ENCODE data around the gene OSBPL10.

OSBPL10 gene

GRCh38 chr3:31878231-31878838, 102.7 kb downstream of the OSBPL10 start:
- no peak for ATAC-seq
- TF ChIP-seq ISL1 (CRISPR knock-in tag; IDR thresholded peaks at IDR 0.05) (peak; percentile 48), RARB (CRISPR knock-in tag; IDR thresholded peaks at IDR 0.05) (no peak)

- TF ChIP-seq, protein P1, sequence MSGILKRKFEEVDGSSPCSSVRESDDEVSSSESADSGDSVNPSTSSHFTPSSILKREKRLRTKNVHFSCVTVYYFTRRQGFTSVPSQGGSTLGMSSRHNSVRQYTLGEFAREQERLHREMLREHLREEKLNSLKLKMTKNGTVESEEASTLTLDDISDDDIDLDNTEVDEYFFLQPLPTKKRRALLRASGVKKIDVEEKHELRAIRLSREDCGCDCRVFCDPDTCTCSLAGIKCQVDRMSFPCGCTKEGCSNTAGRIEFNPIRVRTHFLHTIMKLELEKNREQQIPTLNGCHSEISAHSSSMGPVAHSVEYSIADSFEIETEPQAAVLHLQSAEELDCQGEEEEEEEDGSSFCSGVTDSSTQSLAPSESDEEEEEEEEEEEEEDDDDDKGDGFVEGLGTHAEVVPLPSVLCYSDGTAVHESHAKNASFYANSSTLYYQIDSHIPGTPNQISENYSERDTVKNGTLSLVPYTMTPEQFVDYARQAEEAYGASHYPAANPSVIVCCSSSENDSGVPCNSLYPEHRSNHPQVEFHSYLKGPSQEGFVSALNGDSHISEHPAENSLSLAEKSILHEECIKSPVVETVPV (CRISPR knock-in tag; IDR thresholded peaks at IDR 0.05) = no peak
- no peak for TF ChIP-seq BACH2 (CRISPR knock-in tag; IDR thresholded peaks at IDR 0.05; ENCODE audit: borderline replicate concordance)
- TF ChIP-seq, protein P2, sequence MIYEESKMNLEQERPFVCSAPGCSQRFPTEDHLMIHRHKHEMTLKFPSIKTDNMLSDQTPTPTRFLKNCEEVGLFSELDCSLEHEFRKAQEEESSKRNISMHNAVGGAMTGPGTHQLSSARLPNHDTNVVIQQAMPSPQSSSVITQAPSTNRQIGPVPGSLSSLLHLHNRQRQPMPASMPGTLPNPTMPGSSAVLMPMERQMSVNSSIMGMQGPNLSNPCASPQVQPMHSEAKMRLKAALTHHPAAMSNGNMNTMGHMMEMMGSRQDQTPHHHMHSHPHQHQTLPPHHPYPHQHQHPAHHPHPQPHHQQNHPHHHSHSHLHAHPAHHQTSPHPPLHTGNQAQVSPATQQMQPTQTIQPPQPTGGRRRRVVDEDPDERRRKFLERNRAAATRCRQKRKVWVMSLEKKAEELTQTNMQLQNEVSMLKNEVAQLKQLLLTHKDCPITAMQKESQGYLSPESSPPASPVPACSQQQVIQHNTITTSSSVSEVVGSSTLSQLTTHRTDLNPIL (CRISPR knock-in tag; IDR thresholded peaks at IDR 0.05; ENCODE audit: low read depth) = no peak
- TF ChIP-seq TSHZ2 (CRISPR knock-in tag; IDR thresholded peaks at IDR 0.05) = no peak
- TF ChIP-seq ZFP30 (CRISPR knock-in tag; IDR thresholded peaks at IDR 0.05) = no peak
- TF ChIP-seq ESRRG (CRISPR knock-in tag; IDR thresholded peaks at IDR 0.05) = no peak
- TF ChIP-seq GLIS3 (CRISPR knock-in tag; IDR thresholded peaks at IDR 0.05) = no peak
- ATAC-seq = no peak
Observed at GRCh38 chr3:31876331-31876730, 104.7 kb downstream of the OSBPL10 start.

- ATAC-seq = no peak
- no peak for TF ChIP-seq ISL1 (CRISPR knock-in tag; IDR thresholded peaks at IDR 0.05)
Observed at GRCh38 chr3:31875437-31875836, 105.6 kb downstream of the OSBPL10 start.

- ATAC-seq = no peak
- TF ChIP-seq ESRRG (CRISPR knock-in tag; IDR thresholded peaks at IDR 0.05) = no peak
- no peak for TF ChIP-seq CSDC2 (CRISPR knock-in tag; IDR thresholded peaks at IDR 0.05)
- no peak for TF ChIP-seq TSHZ2 (CRISPR knock-in tag; IDR thresholded peaks at IDR 0.05)
- TF ChIP-seq TCF4 (CRISPR knock-in tag; IDR thresholded peaks at IDR 0.05; ENCODE audit: borderline replicate concordance) = no peak
- TF ChIP-seq BACH2 (CRISPR knock-in tag; IDR thresholded peaks at IDR 0.05; ENCODE audit: borderline replicate concordance) = no peak
- TF ChIP-seq ZNF565 (CRISPR knock-in tag; conservative IDR thresholded peaks at IDR 0.05; ENCODE audit: low read depth) = no peak
Observed at GRCh38 chr3:31873254-31873820, 107.7 kb downstream of the OSBPL10 start.

GRCh38 chr3:31871939-31872507, 109.0 kb downstream of the OSBPL10 start:
- ATAC-seq = no peak
- TF ChIP-seq ZFP30 (CRISPR knock-in tag; IDR thresholded peaks at IDR 0.05) (no peak), ZFP3 (CRISPR knock-in tag; IDR thresholded peaks at IDR 0.05) (no peak), BACH2 (CRISPR knock-in tag; IDR thresholded peaks at IDR 0.05; ENCODE audit: borderline replicate concordance) (no peak), ISL1 (CRISPR knock-in tag; IDR thresholded peaks at IDR 0.05) (no peak), OSR1 (CRISPR knock-in tag; IDR thresholded peaks at IDR 0.05) (no peak), GLIS3 (CRISPR knock-in tag; IDR thresholded peaks at IDR 0.05) (no peak), ZNF70 (CRISPR knock-in tag; IDR thresholded peaks at IDR 0.05) (no peak), ESRRG (CRISPR knock-in tag; IDR thresholded peaks at IDR 0.05) (no peak), TCF4 (CRISPR knock-in tag; IDR thresholded peaks at IDR 0.05; ENCODE audit: borderline replicate concordance) (no peak), CSDC2 (CRISPR knock-in tag; IDR thresholded peaks at IDR 0.05) (no peak), TSHZ2 (CRISPR knock-in tag; IDR thresholded peaks at IDR 0.05) (no peak), PPARA (CRISPR knock-in tag; IDR thresholded peaks at IDR 0.05; ENCODE audit: borderline replicate concordance) (no peak), ZNF8 (CRISPR knock-in tag; IDR thresholded peaks at IDR 0.05) (no peak), RARB (CRISPR knock-in tag; IDR thresholded peaks at IDR 0.05) (no peak), SNAI2 (CRISPR knock-in tag; IDR thresholded peaks at IDR 0.05) (no peak)
- TF ChIP-seq, protein P1 (CRISPR knock-in tag; IDR thresholded peaks at IDR 0.05) = no peak

All from SK-N-SH treated with all-trans-retinoic acid at 6 μM for 48 hours (cell line).